GM12873 (cell line): ENCODE results near the gene RGS14.

Experiments
- CTCF ChIP-seq: IDR thresholded peaks from 2 replicates; pipeline ENCODE4 v1.5.1; 2012; ENCODE audit warnings: low read depth, mild to moderate bottlenecking, moderate library complexity, low read length, control low read depth; ENCODE audit not compliant: insufficient read depth; ENCODE audit errors: missing control alignments

Gene RGS14

GRCh38 chr5:177317959-177318377, 39.8 kb upstream of the RGS14 start:
- TF ChIP-seq CTCF, result peak; percentile 87

GRCh38 chr5:177319913-177320588, 37.7 kb upstream of the RGS14 start:
- no peak for TF ChIP-seq CTCF

GRCh38 chr5:177320879-177321278, 36.8 kb upstream of the RGS14 start:
- TF ChIP-seq CTCF, result no peak

- TF ChIP-seq CTCF, result no peak
Observed at GRCh38 chr5:177325868-177326381, 31.8 kb upstream of the RGS14 start.

- no peak for TF ChIP-seq CTCF
Observed at GRCh38 chr5:177327539-177328522, 29.9 kb upstream of the RGS14 start.

- TF ChIP-seq CTCF, result no peak
Observed at GRCh38 chr5:177328545-177329231, 29.0 kb upstream of the RGS14 start.
